ENCODE measurements around the gene OR51E1.

Gene OR51E1

GRCh38 chr11:4665424-4665823, 21.6 kb downstream of the OR51E1 start:
- no peak for DNase-seq (ENCODE audit: low spot score)
- Histone ChIP-seq H3K4me3 (no peak overlapping the region), H3K27ac (no peak overlapping the region)
- TF ChIP-seq CTCF (IDR thresholded peaks at IDR 0.05): no peak

- DNase-seq (ENCODE audit: low spot score): no peak
- no peak for TF ChIP-seq CTCF (IDR thresholded peaks at IDR 0.05)
Observed at GRCh38 chr11:4671741-4672140, 28.0 kb downstream of the OR51E1 start.

GRCh38 chr11:4672470-4672869, 28.7 kb downstream of the OR51E1 start:
- no peak for TF ChIP-seq CTCF (IDR thresholded peaks at IDR 0.05)
- Histone ChIP-seq H3K4me3 (no peak overlapping the region), H3K27ac (peak overlapping the region in 1 of 2 donors; percentile 21)
- DNase-seq (ENCODE audit: low spot score): no peak

More at GRCh38 chr11:4671741-4672140, 28.0 kb downstream of the OR51E1 start:
- Histone ChIP-seq H3K4me3 (no peak overlapping the region), H3K27ac (no peak overlapping the region)

- Histone ChIP-seq H3K27ac (no peak overlapping the region), H3K4me3 (no peak overlapping the region)
- no peak for DNase-seq (ENCODE audit: low spot score)
- TF ChIP-seq CTCF (IDR thresholded peaks at IDR 0.05): no peak
Observed at GRCh38 chr11:4673781-4674180, 30.0 kb downstream of the OR51E1 start.

GRCh38 chr11:4677948-4678347, 34.2 kb downstream of the OR51E1 start:
- no peak overlapping the region for H3K27ac ChIP-seq
- TF ChIP-seq CTCF (IDR thresholded peaks at IDR 0.05): no peak
- DNase-seq (ENCODE audit: low spot score): no peak

DNA sequence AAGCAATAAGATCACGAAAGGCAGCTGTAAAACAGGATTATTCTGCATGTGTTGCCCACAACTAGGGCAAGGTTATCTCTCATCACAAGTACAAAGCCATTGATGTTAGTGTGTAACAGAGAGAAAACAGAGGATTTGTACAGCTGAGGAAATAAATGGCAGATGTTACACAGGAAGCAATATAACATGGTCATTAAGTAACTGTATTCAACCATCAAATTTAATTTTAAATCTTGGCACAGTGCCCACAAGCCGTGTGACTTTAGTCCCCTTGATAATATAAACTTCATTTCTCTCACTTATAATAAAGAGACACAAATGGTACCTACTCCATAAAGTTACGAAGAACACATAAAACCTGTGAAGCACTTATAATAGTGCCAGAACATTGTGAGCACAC, 36.6 kb downstream of the OR51E1 start:
- H3K27ac ChIP-seq: no peak overlapping the region
- no peak for DNase-seq (ENCODE audit: low spot score)
- TF ChIP-seq CTCF (IDR thresholded peaks at IDR 0.05): no peak
- no peak overlapping the region for H3K4me3 ChIP-seq

More at GRCh38 chr11:4677948-4678347, 34.2 kb downstream of the OR51E1 start:
- no peak overlapping the region for H3K4me3 ChIP-seq

DNA sequence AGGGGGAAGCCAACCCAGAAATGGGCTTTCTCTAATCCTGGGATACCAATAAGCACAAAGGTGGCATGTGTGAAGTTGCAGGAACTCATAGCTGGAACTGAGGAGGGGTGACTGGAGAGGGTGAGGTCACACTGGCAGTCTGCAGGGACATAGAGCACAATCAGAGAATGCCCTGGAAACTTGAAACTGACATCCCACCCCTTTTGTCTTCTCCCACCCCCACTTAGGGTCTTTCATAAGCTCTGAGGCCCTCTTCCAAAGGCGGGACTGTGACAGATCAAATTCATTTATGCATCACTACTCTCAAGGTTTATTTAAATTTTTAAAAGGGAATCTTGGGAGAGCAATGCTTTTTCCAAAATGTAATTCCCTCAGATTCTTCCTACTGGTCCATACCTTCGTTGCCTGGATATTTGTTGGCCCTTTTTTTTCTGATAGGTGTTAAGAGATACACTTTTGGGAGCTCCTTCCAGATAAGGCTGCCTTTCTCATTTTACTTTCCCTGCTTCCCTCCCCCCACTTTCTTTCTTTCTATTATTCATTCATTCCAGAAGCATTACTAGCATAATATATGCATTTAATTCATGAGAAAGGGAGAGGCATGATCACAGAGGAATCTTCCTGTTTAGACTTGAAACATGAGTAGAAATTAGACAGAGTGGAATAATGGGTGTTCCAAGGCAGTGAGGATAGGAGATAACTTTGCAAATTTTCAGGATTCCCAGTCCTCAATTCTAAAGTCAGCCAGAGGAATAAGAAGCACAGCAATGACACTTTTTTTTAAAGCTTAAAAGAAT, 39.0 kb downstream of the OR51E1 start:
- Histone ChIP-seq H3K4me3 (no peak overlapping the region), H3K27ac (no peak overlapping the region)
- no peak for DNase-seq (ENCODE audit: low spot score)
- no peak for TF ChIP-seq CTCF (IDR thresholded peaks at IDR 0.05)

Data from coronary artery (tissue), 2 donors.